22Rv1 (cell line): ENCODE measurements around the gene SH3RF3.

ENCODE experiments used
- H3K27ac ChIP-seq: fragments of 450-650 bp; 2 replicates; pipeline ENCODE4 v1.5.1; 2017
- ZFX ChIP-seq: fragments of 450-650 bp; IDR thresholded peaks from 2 replicates; pipeline ENCODE4 v1.6.1; 2017; ENCODE audit warnings: antibody characterized with exemption, borderline replicate concordance
- TF ChIP-seq, protein P1 (sequence below): fragments of 450-650 bp; IDR thresholded peaks from 2 replicates; pipeline ENCODE4 v1.5.1; 2017; ENCODE audit warnings: mild to moderate bottlenecking

SH3RF3 gene

DNA sequence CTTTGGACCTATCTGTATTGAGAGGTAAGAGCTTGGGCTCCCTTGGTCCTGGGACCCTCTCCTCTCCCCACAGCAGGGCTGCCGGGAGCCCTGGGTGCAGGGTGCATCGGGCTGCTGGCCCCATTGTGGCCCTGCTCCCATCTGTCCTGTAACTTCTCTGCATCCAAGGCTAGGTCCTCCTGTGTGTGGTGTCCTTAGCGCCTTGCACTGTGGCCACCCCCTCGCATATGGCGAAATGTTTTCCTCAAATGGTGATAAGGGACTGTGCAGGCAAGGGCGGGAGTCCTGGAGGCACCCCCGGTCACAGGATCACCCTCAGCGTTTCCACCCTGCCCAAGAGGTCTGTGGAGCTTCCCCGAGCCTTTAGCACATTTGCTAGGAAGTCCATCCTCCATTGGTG is 208.2 kb downstream of the SH3RF3 start:
- TF ChIP-seq, protein P1, sequence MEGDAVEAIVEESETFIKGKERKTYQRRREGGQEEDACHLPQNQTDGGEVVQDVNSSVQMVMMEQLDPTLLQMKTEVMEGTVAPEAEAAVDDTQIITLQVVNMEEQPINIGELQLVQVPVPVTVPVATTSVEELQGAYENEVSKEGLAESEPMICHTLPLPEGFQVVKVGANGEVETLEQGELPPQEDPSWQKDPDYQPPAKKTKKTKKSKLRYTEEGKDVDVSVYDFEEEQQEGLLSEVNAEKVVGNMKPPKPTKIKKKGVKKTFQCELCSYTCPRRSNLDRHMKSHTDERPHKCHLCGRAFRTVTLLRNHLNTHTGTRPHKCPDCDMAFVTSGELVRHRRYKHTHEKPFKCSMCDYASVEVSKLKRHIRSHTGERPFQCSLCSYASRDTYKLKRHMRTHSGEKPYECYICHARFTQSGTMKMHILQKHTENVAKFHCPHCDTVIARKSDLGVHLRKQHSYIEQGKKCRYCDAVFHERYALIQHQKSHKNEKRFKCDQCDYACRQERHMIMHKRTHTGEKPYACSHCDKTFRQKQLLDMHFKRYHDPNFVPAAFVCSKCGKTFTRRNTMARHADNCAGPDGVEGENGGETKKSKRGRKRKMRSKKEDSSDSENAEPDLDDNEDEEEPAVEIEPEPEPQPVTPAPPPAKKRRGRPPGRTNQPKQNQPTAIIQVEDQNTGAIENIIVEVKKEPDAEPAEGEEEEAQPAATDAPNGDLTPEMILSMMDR: no peak
- no peak for TF ChIP-seq ZFX
- no peak overlapping the region for H3K27ac ChIP-seq

DNA sequence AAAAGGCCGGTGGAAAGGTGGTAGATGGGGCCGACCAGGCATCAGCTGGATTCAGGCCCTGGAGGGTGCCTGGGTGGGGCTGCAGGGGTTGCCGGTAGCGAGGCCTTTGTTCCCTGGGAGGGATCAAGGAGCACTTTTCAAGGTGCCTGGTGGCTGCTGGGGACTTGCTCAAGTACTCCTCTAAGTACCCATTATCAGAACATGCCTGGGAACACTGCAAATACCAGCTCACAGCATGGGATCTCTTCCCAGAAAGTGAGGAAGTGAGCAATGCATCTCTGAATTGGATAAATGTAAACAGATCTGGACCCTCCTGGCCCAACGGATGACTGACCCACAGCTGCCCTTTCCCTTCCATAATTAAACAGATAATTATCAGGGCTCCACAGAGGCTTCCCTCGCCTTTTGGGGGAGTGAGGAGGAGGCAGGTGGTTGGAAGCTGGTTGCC is 210.5 kb downstream of the SH3RF3 start:
- no peak overlapping the region for H3K27ac ChIP-seq
- TF ChIP-seq, protein P1: no peak
- TF ChIP-seq ZFX: no peak

DNA sequence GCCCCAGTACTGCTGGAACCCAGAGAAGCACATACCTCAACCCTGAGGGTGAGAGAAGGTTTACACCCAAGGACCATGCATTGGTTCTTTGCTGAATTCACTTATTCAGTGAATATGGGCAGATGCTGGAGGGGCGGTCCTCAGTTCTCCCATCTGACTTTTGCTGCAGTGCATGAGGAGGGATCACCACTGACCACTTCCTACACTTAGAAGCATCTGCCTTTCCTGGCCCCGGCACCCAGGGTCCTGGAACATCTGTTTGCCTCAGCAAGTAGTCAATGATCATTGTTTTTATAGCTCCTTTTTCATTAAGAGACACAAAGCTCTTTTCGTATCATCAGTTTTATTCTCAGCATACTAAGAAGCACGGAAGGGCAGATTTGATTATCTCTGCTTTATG is 211.4 kb downstream of the SH3RF3 start:
- TF ChIP-seq, protein P1: no peak
- no peak for TF ChIP-seq ZFX
- no peak overlapping the region for H3K27ac ChIP-seq

DNA sequence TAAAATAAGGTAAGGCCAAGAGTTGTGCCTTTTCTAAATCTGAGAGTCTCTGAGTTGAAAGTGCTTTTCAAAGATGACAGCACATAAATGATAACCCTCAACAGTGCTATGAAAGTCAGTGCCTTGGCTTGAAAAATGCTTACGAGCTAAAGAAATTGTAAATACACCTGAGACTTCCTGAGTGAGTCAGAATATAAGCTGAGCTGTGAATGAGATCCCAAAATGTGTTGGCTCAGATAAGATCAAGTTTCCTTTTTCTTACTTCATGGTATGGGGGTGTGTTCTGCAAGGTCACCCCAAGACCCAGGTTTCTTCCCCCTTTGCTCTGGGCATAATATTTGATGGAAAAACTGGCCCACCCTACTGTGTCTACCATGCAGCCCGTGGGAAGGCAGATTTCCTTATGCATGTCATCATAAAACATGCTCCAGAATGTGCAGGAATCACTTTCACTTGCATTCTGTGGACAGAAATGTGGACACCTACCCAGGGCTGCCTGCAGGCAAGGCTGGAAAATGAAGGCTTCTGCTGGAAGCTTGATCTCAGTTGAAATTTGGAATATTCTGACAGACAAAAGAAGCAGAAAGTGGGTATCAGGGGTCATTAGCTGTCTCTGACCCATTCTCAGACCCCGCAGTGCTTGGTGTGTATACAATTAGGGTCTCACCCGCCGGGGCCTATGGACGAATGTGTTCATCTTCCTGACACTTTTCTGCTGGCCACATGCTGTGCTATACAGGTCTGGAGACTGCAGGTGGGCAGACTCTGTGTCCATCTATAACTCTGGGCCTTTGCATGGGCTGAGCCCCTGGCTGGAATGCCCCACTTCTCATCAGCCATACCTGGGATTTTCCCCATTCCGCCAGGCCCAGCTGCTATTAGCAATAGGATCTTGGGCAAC is 212.6 kb downstream of the SH3RF3 start:
- no peak for TF ChIP-seq ZFX
- TF ChIP-seq, protein P1: no peak
- no peak overlapping the region for H3K27ac ChIP-seq

DNA sequence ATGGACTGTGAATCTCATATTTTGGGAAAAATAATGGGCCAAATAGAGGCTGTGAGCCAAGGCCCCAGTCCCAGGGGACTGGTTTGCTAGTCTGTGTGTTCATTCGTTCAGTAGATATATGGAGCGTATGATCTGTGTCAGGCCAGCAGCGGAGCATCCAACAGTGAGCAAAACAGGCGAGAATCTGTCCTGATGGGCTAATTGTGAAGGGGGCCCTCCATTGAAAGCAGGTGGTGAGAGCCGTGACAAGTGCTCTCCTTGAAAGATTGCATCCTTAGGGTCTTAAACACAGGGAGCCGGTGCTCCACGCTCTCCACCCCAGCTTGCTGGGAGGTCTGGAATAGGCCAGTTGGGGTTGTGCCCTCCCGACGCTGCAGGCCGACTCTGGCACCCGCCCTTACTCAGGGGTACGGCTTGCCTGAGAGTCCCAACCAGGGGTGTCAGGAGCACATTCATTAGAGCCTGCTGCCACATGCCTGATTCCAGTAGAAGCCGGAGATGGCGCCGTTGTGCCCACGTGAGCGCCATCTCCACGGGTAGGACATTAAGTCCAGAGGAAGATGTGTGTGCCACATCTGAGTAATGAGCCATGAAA is 213.3 kb downstream of the SH3RF3 start:
- H3K27ac ChIP-seq: no peak overlapping the region

DNA sequence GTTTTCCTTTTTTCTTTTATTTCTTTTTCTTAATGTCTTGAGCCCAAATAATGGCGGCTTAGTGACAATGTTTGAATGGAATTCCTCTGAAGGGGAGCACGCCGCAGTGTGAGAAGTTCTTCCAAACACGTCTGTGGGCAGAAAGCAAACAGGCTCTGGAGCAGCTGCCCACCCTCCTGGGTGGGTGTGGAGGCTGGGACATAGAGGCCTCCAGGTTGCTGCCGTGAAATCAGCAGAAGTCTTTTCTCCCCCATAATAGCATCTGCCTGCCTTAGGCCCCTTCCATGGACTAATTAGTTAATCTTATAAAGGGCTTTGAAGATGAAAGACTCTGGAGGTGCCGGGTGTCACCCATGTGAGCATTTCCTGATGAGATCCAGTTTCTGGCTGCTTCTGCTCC is 213.9 kb downstream of the SH3RF3 start:
- TF ChIP-seq, protein P1: no peak
- TF ChIP-seq ZFX: no peak

More for the DNA sequence above, 213.3 kb downstream of the SH3RF3 start:
- TF ChIP-seq ZFX: no peak
- TF ChIP-seq, protein P1: no peak

DNA sequence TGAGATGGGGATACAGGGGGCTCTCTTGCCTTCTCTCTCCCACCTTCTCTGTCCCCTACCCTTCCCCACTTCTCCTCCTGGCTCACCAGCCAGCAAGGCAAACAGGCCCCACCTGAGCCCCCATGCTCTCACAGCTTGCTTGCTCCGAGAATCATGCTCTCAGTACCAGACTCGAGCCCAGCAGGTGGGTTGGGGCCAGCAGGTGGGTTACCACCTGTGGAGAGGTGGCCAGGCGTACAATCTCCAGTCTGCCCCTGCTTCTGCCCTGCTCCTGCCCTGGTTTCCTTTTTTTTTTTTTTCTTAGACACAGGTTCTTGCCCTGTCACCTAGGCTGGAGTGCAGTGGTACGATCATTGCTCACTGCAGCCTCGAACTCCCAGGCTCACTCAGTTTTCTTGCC is 214.5 kb downstream of the SH3RF3 start:
- no peak overlapping the region for H3K27ac ChIP-seq
- TF ChIP-seq ZFX: no peak
- TF ChIP-seq, protein P1: no peak

More for the DNA sequence above, 213.9 kb downstream of the SH3RF3 start:
- no peak overlapping the region for H3K27ac ChIP-seq
